HG02884 (cell line): Measurements from ENCODE around the gene ZNF358.
A peak's percentile ranks its signal among the peaks of the same experiment; 100 is the strongest.
"Not testable (repeated sequence)": the region's sequence is repeated elsewhere in the genome, so short reads cannot be mapped to it uniquely, and the experiment has no call there.

Experiments used
- ATAC-seq: cut with Tn5 transposase; IDR thresholded peaks from one replicate; pipeline ENCODE4 v1.9.1; 2021; ENCODE audit warnings: mild to moderate bottlenecking, moderate library complexity; ENCODE audit not compliant: unreplicated experiment

Gene ZNF358

GRCh38 chr19:7535047-7535997 lies 19.4 kb downstream of the ZNF358 start, which contains the start of gene PNPLA6:
TSS of gene PNPLA6 (plus strand) at chr19:7535717. CDS start at chr19:7535789, 72 bp downstream.
- ATAC-seq, result peak; percentile 79

- ATAC-seq, result no peak
Observed at GRCh38 chr19:7535998-7536695, 20.2 kb downstream of the ZNF358 start.

- ATAC-seq, result not testable (repeated sequence)
Observed at GRCh38 chr19:7538990-7539389, 23.1 kb downstream of the ZNF358 start.

GRCh38 chr19:7539827-7540425 lies 24.0 kb downstream of the ZNF358 start:
- no peak for ATAC-seq

- ATAC-seq, result no peak
Observed at GRCh38 chr19:7540761-7541474, 25.0 kb downstream of the ZNF358 start.

- ATAC-seq, result no peak
Observed at GRCh38 chr19:7541475-7541824, 25.5 kb downstream of the ZNF358 start.

GRCh38 chr19:7541828-7542443 lies 26.0 kb downstream of the ZNF358 start:
- no peak for ATAC-seq

GRCh38 chr19:7542556-7543348 lies 26.8 kb downstream of the ZNF358 start:
- ATAC-seq, result no peak

GRCh38 chr19:7544626-7545025 lies 28.7 kb downstream of the ZNF358 start:
- no peak for ATAC-seq

- ATAC-seq, result no peak
Observed at GRCh38 chr19:7545300-7545699, 29.4 kb downstream of the ZNF358 start.

- ATAC-seq, result no peak
Observed at GRCh38 chr19:7545904-7546303, 30.0 kb downstream of the ZNF358 start.

GRCh38 chr19:7547159-7547558 lies 31.3 kb downstream of the ZNF358 start:
- ATAC-seq, result no peak

GRCh38 chr19:7549429-7550148 lies 33.7 kb downstream of the ZNF358 start:
- no peak for ATAC-seq

GRCh38 chr19:7550169-7550770 lies 34.4 kb downstream of the ZNF358 start:
- ATAC-seq, result no peak

- no peak for ATAC-seq
Observed at GRCh38 chr19:7550987-7551761, 35.3 kb downstream of the ZNF358 start.

- ATAC-seq, result no peak
Observed at GRCh38 chr19:7552781-7553180, 36.9 kb downstream of the ZNF358 start.

GRCh38 chr19:7554565-7554964 lies 38.7 kb downstream of the ZNF358 start:
- no peak for ATAC-seq
